Skin epidermis (tissue), 12 donors: ENCODE results near the gene MAGEH1.
"Not testable (repeated sequence)": the region's sequence is repeated elsewhere in the genome, so short reads cannot be mapped to it uniquely, and the experiment has no call there.

ENCODE experiments used
- H3K27ac ChIP-seq, 21 experiments: fragments of 200-600 bp; sonication (generic) in 11 of 21; one replicate each; pipeline ENCODE4 v1.5.0; 2020; ENCODE audit warnings: mild to moderate bottlenecking in 3 of 21, inconsistent platforms in 2 of 21, moderate library complexity in 2 of 21
- H3K4me3 ChIP-seq, 7 experiments: fragments of 200-600 bp; sonication (generic) in 2 of 7; one replicate each; pipeline ENCODE4 v1.5.0; 2020; ENCODE audit warnings: inconsistent platforms in 2 of 7, mild to moderate bottlenecking in 2 of 7, moderate library complexity in 1 of 7

MAGEH1 gene, protein sequence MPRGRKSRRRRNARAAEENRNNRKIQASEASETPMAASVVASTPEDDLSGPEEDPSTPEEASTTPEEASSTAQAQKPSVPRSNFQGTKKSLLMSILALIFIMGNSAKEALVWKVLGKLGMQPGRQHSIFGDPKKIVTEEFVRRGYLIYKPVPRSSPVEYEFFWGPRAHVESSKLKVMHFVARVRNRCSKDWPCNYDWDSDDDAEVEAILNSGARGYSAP

DNA sequence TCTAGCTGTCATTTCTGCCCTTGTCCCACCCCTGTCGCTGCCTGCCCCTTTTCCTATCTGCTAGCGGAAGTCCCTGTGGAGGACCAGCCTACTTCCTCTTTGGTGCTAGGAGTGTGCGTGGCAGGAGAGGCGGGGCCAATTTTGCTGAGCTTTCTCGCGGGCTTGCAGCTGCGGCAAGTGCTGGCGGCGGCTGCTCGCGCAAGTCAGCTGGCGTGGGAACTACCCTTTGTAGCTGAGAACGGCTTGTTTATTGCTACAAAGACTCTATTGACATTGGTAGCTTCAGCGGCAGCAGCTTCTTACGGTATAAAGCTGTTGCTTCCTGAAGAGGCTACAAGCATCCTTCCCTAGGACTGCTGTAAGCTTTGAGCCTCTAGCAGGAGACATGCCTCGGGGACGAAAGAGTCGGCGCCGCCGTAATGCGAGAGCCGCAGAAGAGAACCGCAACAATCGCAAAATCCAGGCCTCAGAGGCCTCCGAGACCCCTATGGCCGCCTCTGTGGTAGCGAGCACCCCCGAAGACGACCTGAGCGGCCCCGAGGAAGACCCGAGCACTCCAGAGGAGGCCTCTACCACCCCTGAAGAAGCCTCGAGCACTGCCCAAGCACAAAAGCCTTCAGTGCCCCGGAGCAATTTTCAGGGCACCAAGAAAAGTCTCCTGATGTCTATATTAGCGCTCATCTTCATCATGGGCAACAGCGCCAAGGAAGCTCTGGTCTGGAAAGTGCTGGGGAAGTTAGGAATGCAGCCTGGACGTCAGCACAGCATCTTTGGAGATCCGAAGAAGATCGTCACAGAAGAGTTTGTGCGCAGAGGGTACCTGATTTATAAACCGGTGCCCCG is at the start of gene MAGEH1:
Gene MAGEH1, plus strand, starts transcription at position 138 of the 843 bp plus-strand sequence. Its CDS starts 248 bp downstream, at position 386.
- peak within 1 kb of the TSS; percentile 48 to 58 (median 51) for H3K4me3 ChIP-seq

DNA sequence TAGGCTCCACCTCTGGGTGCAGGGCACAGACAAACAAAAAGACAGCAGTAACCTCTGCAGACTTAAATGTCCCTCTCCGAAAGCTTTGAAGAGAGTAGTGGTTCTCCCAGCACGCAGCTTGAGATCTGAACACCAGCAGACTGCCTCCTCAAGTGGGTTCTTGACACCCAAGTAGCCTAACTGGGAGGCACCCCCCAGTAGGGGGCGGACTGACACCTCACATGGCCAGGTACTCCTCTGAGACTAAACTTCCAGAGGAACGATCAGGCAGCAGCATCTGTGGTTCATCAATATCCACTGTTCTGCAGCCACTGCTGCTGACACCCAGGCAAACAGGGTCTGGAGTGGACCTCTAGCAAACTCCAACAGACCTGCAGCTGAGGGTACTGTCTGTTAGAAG is 24.8 kb upstream of the MAGEH1 start:
- not testable (repeated sequence) for H3K27ac ChIP-seq, H3K4me3 ChIP-seq

More for the DNA sequence above, at the start of gene MAGEH1:
- H3K27ac ChIP-seq: peak within 1 kb of the TSS; percentile 38 to 86 (median 72)

DNA sequence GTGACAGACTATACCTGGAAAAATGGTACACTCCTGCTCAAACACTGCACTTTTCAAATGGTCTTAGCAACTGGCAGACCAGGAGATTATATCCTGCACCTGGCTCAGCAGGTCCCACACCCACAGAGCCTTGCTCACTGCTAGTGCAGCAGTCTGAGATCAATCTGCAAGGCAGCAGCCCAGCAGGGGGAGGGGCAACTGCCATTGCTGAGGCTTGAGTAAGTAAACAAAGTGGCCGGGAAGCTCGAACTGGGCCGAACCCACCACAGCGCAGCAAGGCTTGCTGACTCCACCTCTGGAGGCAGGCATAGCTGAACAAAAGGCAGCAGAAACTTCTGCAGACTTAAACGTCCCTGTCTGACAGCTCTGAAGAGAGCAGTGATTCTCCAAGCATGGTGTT is 8.5 kb upstream of the MAGEH1 start:
- H3K27ac ChIP-seq, H3K4me3 ChIP-seq: not testable (repeated sequence)

DNA sequence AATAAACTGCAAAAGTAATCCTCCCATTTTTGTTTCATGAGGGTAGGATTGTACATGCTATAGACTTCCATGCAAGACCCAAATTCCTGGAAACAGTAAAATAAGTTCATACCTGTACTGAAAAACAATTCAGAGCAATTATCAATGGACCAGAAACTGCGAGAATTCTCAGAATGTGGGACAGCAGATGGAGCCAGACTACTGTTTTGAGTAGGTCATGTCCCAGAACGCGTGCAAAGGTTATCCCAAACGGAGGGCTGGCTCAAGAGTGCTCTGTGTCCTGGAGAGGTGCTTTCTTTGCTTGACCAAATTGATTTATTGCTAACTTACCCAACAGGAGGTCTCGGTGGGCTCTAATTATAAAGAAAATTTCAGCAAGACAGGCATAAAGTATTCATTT is 1.7 kb upstream of the MAGEH1 start:
- no peak overlapping the region for H3K27ac ChIP-seq
- H3K4me3 ChIP-seq: no peak overlapping the region

DNA sequence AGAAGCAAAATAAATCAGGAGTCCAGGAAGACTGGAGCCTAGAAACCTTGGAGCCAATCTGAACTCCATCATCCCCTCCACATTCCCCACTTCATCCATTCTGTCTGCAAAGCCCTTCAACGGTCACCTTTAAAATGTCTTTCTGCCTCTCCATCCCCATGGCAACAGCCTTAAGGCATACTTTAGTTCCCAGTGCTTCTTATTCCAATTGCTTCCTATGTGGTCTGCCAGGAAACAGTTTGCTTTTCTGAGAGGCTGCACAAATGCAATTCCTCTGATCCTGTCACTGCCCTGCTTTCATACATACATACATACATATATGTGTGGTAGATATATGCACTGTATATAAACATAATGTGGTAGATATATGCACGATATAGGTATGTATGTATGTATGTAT is 786 bp upstream of the MAGEH1 start:
- H3K27ac ChIP-seq: peak overlapping the region in 6 of 21 experiments; percentile 76 to 83 (median 80)
- peak overlapping the region in 3 of 7 experiments; percentile 50 to 58 (median 51) for H3K4me3 ChIP-seq

DNA sequence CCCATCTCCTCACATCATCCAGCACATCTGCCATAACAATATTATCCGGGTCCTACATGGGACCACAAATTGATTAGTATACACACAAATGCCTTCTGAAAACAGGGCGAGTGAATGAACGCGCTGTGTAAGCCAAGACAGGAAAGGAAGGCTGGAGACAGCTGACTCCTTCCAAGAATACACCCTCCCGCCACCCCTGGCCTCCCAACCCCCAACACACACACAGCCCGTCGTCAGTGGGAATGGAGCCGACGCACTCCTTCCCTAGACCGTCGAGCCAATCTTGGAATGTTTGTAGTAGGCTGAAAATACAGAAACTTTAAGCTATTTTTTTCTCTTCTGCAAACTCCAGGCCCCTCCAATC is 319 bp upstream of the MAGEH1 start:
- Histone ChIP-seq H3K4me3 (peak overlapping the region; percentile 48 to 58 (median 51)), H3K27ac (peak overlapping the region in 19 of 21 experiments; percentile 38 to 86 (median 72))

DNA sequence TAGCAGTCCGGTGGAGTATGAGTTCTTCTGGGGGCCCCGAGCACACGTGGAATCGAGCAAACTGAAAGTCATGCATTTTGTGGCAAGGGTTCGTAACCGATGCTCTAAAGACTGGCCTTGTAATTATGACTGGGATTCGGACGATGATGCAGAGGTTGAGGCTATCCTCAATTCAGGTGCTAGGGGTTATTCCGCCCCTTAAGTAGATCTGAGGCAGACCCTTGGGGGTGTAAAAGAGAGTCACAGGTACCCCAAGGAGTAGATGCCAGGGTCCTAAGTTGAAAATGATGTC is 852 bp downstream of the MAGEH1 start:
- H3K27ac ChIP-seq: peak overlapping the region in 16 of 21 experiments; percentile 38 to 86 (median 76)

DNA sequence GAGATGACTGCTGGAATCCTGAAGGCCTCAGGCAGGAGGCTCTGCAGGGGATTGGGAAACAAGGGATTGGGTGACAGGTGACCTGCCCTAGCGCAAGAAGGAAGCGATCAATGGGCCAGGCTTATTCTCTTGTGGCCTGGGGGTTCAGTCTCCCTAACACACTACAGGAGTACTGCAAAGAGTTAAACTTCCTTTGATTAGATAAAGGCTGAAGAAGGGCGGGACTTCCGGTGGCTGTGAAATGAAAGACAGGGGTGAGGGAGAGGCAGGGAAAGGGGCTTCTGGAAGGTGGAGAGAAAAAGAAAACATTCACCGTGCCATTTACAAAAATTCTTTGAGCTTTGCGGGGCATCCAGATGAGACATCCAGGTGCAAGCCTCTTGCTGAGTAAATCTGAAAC is 3.8 kb downstream of the MAGEH1 start:
- not testable (repeated sequence) for H3K4me3 ChIP-seq, H3K27ac ChIP-seq

More for the DNA sequence above, 852 bp downstream of the MAGEH1 start:
- H3K4me3 ChIP-seq: peak overlapping the region; percentile 48 to 58 (median 51)

DNA sequence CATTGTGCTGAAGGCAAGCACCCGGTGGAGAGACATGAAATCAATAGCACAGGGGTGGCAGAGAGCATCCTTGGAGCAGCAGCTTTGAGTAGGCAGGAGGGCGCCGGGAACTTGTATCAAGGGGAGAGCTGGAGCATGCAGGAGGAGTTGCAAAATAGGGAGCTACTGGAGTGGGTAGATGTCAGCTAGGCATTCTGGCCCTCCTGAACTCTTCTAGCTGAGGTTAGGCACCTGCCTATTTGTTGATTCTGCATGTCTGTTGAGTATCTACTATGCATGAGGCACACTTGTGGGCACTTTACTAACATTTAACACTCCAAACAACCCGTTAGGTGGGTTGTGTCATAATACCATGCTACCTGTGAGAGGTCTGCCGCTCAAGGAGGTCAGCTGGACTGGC is 7.5 kb downstream of the MAGEH1 start:
- H3K4me3 ChIP-seq, H3K27ac ChIP-seq: not testable (repeated sequence)

DNA sequence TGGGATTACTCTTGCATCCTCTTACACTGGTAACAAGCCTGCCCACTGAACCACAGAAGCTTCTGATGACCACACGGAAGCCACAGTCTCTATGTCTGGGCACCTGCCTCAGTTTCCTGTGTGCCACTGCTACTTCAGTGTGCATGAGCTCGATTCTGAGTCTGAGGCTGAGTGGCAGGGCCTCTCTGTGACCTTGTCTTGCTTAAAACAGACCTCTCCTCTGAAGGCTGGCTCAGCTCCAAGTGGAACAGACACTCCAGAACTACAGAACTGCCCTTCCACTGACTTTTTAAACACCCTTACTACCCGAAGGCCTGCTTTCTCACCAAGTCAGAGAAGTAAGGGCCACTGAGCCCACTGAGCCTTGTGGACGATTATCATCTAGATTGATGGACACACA is 8.0 kb downstream of the MAGEH1 start:
- H3K4me3 ChIP-seq: not testable (repeated sequence)

DNA sequence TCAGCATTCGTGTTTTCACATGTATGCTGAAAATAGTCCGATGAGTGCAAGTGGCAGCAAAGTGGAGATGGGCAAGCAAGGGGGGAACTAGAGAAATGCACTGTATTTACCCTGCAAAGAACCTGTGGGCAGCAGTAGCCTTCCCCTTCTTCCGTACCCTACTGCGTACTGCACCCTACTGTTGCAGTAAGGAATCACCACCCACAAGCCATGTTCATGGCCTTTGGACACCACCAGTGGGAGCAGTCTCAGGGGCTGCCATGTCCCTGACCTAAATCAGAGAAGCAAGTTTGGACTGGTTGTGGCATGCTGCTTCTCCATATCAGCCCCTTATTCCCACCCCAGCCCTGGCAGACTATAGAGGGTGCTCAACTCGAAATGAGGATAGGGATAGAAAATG is 12.1 kb downstream of the MAGEH1 start:
- not testable (repeated sequence) for H3K27ac ChIP-seq, H3K4me3 ChIP-seq

More for the DNA sequence above, 8.0 kb downstream of the MAGEH1 start:
- H3K27ac ChIP-seq: not testable (repeated sequence)

DNA sequence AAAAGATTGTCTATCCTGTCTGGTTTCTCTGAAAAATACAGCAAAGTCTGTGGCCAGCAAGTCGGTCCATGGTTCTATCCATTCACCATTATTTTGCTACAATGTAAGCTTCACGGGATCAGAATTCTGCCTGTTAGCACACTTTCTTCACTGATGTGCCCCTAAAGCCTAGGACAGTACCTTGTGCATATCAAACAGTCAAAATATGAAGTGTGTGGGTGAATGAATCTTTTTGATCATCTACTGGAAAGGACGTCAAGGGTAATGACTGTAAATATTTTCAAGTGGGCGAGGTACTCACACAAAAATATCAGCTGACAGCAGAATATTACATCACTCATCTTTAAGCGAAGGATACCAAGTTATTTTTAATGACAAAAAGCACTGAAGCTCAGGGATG is 13.2 kb downstream of the MAGEH1 start:
- not testable (repeated sequence) for H3K27ac ChIP-seq, H3K4me3 ChIP-seq

DNA sequence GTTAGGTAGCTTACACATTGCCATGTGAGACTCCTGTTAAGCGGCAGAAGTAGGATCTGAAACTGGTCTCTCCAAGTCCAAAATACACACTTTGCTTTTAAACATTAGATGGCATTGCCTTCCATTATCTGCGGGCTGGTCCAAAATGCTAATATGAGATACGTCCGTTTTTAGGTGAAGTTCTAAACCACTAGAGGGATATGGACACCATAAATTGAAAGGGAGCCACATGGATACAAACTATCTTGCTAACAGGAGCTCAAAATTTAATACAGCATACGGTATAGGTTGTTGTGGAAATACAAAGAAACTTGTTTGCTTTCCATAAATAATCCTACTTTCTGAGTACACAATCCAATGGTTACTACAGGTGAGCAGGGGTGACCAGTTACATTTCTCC is 13.9 kb downstream of the MAGEH1 start:
- not testable (repeated sequence) for H3K27ac ChIP-seq, H3K4me3 ChIP-seq

DNA sequence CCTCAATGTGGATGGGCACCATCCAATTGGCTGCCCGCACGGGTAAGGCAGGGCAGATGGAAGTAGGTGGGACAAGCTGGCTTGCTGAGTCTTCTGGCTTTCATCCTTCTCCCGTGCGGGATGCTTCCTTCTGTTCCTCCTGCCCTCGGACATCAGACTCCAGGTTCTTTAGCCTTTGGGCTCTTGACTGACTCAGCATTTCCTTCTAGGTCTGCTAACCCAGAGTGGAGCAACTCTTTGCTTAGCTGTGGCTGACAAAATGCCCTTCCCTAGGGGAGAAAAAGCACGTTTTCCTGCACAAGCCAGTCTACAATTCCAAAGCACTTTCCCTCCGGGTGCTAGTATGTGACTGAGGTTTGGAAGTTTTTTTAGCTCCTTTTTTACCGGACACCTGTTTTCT is 28.0 kb downstream of the MAGEH1 start:
- H3K4me3 ChIP-seq, H3K27ac ChIP-seq: not testable (repeated sequence)

DNA sequence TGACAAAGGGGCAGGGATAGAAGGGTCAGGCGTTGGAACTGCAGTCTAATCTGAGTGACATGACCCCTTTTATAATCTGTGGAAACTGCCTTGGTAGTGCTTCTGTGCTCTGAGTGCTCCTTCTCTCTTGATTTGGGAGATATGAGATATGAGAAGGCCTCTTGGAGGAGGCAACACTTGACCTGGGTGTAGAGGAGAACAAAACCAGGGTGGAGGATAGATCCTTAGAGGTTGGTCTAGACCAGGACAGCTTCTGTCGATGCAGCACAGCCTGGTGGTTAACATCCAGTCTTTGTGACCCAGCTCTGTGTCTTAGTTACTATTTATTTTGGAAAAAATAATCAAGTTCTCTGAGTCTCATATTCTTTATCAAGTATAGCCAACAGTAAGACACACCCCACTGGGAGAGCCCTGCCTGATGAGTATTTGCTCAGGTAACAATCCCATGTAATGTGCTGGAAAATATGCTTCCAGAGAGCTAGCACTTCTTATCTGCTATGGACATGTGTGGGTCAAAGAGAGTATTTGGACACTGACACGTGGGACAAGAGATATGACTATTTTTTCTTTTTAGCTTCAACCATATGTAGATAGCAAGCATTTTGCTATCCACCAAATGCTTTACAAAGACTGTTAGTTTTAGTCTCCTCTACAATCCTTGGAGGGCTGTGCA is 28.6 kb downstream of the MAGEH1 start:
- Histone ChIP-seq H3K27ac (no peak overlapping the region), H3K4me3 (no peak overlapping the region)

DNA sequence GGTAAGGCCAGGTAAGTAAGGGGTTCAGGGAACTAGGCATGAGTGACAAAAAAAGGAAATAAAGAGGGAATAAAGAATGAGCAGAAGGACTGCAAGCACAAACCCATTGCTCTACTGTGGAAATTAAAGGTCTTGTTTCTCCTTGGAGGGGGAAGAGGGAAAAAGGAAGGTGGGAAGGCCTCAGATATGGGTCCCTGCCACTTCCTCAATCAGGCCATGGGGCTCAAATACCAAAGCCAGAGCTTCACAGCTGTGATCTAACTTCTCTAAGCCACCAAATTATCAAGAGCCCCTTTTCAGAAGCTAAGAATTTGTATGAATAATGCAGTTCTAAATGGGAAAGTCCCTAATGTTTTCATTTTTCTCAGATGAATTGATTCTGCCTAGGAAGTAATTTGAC is 33.0 kb downstream of the MAGEH1 start:
- no peak overlapping the region for H3K27ac ChIP-seq

DNA sequence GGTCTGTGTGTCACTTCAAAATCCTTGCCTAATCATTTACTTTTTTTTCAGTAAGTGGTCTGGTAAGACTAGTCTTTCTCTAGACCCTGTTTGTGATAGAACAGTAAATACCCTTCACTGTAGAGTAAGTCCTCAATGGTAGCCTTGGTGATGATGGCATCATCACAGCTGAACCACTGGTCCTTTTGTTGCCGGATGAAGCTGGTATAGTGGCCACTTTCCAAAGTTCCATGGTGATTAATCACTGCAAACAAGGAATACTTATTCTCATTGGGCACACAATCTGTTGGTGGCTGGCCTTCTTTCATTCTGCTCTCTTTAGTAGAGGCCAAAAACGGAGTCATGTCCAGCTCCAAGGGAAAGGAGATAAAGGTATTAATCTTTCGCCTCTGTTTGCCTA is 34.8 kb downstream of the MAGEH1 start:
- Histone ChIP-seq H3K27ac (no peak overlapping the region), H3K4me3 (no peak overlapping the region)

More for the DNA sequence above, 33.0 kb downstream of the MAGEH1 start:
- no peak overlapping the region for H3K4me3 ChIP-seq

DNA sequence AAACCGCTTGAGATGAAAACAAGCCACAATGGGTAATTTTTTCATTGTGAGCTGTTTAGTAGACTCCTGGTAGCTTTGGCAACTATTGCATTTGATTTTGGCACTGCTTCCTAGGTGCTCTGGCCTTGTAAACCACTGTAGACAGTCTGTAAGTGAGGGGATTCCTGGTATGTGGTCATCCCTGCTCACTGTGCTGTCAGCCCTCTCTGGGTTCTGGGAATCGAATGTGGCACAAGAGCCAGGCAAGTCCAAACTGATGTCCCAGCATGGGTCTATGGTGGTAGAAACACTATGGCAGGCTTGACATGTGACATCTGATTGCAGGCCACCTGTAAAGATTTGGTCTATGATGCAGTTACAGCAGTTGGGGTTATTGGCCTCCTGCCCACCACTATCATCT is 35.2 kb downstream of the MAGEH1 start:
- Histone ChIP-seq H3K27ac (no peak overlapping the region), H3K4me3 (no peak overlapping the region)

DNA sequence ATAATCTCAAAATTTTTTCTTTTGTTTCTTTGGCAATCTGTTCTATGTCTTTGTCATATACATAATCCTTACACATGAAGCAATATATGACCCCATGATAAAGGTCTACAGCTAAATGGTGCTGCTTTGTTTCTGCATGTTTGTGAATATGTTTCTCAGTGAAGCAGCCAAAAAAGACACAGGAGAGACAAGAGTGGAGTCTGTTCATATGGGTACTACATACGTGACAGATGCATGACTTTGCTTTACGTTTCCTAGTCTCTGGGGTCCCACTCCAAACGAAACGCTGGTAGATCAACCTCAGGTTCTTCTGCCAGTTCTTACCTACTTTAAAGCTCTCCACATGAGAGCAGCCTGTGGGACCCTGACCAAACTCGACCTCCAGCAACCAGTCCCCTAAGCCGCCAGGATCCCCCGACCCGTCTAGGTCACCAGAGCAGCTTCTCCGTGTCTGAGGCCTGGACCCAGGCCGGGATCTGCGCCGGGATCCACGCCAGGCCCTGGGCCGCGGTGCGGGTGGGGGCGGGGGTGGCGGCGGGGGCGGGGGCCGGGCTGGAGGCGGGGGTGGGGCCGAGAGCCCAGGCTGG is 36.2 kb downstream of the MAGEH1 start:
- peak overlapping the region in 19 of 21 experiments; percentile 22 to 91 (median 82) for H3K27ac ChIP-seq
- peak overlapping the region; percentile 44 to 66 (median 58) for H3K4me3 ChIP-seq

DNA sequence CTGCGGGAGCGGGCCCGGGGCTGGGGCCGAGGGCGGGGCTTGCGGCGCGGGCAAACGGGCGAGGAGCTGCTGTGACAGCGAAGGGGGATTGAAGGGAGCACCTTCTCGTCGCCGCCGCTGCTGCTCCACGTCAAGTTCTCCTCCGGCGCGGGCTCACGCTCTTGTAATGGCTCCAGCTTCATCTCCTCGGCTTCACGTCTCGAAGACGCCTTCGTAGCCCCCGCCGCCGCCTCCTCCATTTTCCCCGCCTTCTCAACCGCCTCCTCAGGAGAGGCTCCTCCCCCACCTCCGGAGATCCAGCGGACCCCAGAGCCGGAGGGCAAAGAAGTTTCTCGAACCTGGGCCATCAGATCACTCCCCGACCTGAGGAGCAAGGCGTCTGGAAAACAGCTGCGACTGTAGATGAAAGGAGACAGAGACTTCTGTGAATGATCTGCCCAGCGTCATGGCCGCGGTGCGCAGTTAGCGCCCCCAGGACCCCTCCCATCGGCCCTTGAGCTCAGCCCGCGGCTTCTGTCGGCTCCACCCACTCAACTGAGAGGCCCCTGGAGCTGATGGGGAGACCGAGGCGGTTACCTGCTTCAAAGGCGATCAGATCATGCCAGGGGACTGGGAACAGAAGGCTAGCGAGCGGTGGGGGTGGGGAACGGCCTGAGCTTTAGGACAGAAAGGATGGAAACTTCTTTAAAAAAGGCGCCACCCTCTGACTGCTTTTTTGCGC is 36.8 kb downstream of the MAGEH1 start:
- Histone ChIP-seq H3K4me3 (peak overlapping the region; percentile 44 to 66 (median 58)), H3K27ac (peak overlapping the region; percentile 63 to 91 (median 82))
